ENCODE data around the gene EIF4G3.

EIF4G3 gene

DNA sequence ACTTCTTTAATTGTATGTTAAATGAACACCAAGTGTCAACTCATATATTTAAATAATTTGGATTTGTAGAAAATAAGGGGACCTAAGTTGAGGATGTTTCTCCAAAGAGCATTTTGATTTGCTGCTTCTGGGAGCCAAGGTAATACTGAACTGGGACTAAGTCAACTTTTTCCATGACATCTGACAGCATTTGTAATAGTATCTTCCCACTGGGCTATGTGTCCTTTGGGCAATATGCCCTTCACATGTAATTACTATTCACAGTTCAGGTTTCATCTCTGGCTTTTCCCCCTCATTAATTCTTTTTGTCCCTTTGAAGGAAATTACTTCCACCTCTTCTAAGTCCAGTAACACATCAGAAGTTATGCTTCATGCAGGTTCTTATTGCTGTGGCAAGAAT lies 352.9 kb downstream of the EIF4G3 start:
- Histone ChIP-seq H2AFZ (no peak overlapping the region), H3K79me2 (no peaks in the 10 kb centered on the region), H3K9ac (no peak overlapping the region), H3K27ac (no peak overlapping the region), H3K36me3 (ENCODE audit: control insufficient read depth, insufficient read depth, low read length) (no peaks in the 10 kb centered on the region), H3K4me1 (no peaks in the 10 kb centered on the region), H3K4me2 (ENCODE audit: low read length) (no peak overlapping the region), H3K4me3 (ENCODE audit: low read depth, low read length) (no peak overlapping the region), H3K27me3 (ENCODE audit: control insufficient read depth, insufficient read depth, low read length) (no peaks in the 10 kb centered on the region), H3K9me3 (ENCODE audit: control insufficient read depth, low read length) (no peaks in the 10 kb centered on the region)
- TF ChIP-seq CTCF (IDR thresholded peaks at IDR 0.05) = no peak

DNA sequence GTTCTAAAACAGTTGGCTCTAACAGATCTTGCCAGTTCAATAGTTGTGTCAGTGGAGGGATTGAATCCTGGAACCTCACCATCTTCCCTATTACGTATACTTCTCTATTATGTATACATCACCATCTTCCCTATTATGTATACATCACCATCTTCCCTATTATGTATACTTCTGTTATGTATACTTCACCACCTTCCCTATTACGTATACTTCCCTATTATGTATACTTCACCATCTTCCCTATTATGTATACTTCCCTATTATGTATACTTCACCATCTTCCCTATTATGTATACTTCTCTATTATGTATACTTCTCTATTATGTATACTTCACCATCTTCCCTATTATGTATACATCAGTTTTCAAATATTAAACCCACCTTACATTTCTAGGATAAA lies 355.2 kb downstream of the EIF4G3 start:
- H3K9me3 ChIP-seq (ENCODE audit: control insufficient read depth, low read length) = no peaks in the 10 kb centered on the region
- no peak overlapping the region for H3K4me2 ChIP-seq (ENCODE audit: low read length)
- H3K36me3 ChIP-seq (ENCODE audit: control insufficient read depth, insufficient read depth, low read length) = no peaks in the 10 kb centered on the region
- no peaks in the 10 kb centered on the region for H3K27me3 ChIP-seq (ENCODE audit: control insufficient read depth, insufficient read depth, low read length)
- no peaks in the 10 kb centered on the region for H3K79me2 ChIP-seq
- no peak overlapping the region for H3K4me3 ChIP-seq (ENCODE audit: low read depth, low read length)
- no peaks in the 10 kb centered on the region for H3K4me1 ChIP-seq
- no peak overlapping the region for H2AFZ ChIP-seq
- no peak for TF ChIP-seq CTCF (IDR thresholded peaks at IDR 0.05)
- H3K9ac ChIP-seq = no peak overlapping the region
- no peak overlapping the region for H3K27ac ChIP-seq

GRCh38 chr1:20819818-20820217 lies 356.9 kb downstream of the EIF4G3 start:
- no peaks in the 10 kb centered on the region for H3K79me2 ChIP-seq
- no peaks in the 10 kb centered on the region for H3K36me3 ChIP-seq (ENCODE audit: control insufficient read depth, insufficient read depth, low read length)
- H2AFZ ChIP-seq = no peak overlapping the region
- no peaks in the 10 kb centered on the region for H3K27me3 ChIP-seq (ENCODE audit: control insufficient read depth, insufficient read depth, low read length)
- no peaks in the 10 kb centered on the region for H3K4me1 ChIP-seq
- H3K9me3 ChIP-seq (ENCODE audit: control insufficient read depth, low read length) = no peaks in the 10 kb centered on the region
- H3K27ac ChIP-seq = no peak overlapping the region
- no peak overlapping the region for H3K9ac ChIP-seq
- no peak overlapping the region for H3K4me2 ChIP-seq (ENCODE audit: low read length)
- TF ChIP-seq CTCF (IDR thresholded peaks at IDR 0.05) = no peak
- H3K4me3 ChIP-seq (ENCODE audit: low read depth, low read length) = no peak overlapping the region

DNA sequence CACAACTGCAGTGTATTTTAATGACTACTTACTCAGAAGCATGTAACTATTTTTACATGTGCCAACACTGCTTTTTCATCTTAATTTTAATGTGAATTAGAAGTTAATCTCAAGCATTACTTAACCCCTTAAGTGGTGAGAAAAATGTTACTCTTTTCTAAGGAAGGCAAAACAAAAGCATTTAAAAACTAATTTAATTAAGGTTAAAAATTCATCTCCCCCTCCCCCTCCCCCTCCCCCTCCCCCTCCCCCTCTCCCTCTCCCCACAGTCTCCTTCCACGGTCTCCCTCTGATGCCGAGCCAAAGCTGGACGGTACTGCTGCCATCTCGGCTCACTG lies 362.2 kb downstream of the EIF4G3 start:
- Histone ChIP-seq H3K79me2 (no peaks in the 10 kb centered on the region), H3K36me3 (ENCODE audit: control insufficient read depth, insufficient read depth, low read length) (no peaks in the 10 kb centered on the region), H3K27me3 (ENCODE audit: control insufficient read depth, insufficient read depth, low read length) (no peaks in the 10 kb centered on the region), H3K27ac (no peak overlapping the region), H3K9me3 (ENCODE audit: control insufficient read depth, low read length) (no peaks in the 10 kb centered on the region), H3K4me2 (ENCODE audit: low read length) (no peak overlapping the region), H3K4me3 (ENCODE audit: low read depth, low read length) (no peak overlapping the region), H3K4me1 (no peaks in the 10 kb centered on the region), H2AFZ (no peak overlapping the region), H3K9ac (no peak overlapping the region)
- no peak for TF ChIP-seq CTCF (IDR thresholded peaks at IDR 0.05)

DNA sequence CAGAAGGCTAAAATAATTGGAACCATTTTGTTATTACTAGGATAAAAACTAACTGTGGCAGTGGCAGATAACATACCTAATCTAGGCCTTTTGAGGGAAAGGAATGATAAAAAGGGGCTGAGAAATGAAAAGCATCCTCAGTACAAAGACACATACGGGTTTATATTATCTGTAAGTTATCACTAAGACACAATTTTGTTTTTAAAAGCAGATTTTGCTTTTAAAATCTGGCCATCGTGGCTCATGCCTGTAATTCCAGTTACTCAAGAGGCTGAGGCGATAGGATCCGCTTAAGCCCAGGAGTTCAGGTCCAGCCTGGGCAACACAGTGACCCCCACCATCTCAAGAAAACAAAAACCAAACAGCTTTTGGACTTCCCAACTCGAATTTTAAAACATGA lies 364.8 kb downstream of the EIF4G3 start:
- no peak overlapping the region for H3K27ac ChIP-seq
- no peaks in the 10 kb centered on the region for H3K27me3 ChIP-seq (ENCODE audit: control insufficient read depth, insufficient read depth, low read length)
- H3K4me1 ChIP-seq = no peaks in the 10 kb centered on the region
- H2AFZ ChIP-seq = no peak overlapping the region
- TF ChIP-seq CTCF (IDR thresholded peaks at IDR 0.05) = no peak
- no peak overlapping the region for H3K4me2 ChIP-seq (ENCODE audit: low read length)
- no peak overlapping the region for H3K4me3 ChIP-seq (ENCODE audit: low read depth, low read length)
- H3K9me3 ChIP-seq (ENCODE audit: control insufficient read depth, low read length) = no peaks in the 10 kb centered on the region
- no peak overlapping the region for H3K9ac ChIP-seq
- no peaks in the 10 kb centered on the region for H3K79me2 ChIP-seq
- H3K36me3 ChIP-seq (ENCODE audit: control insufficient read depth, insufficient read depth, low read length) = no peaks in the 10 kb centered on the region
